Measurements from ENCODE around the gene PMVK. TPM values are rescaled to one million over a fixed set of nuclear protein-coding genes. Genes with fewer than 3 reads are reported as not detected.

PMVK gene
- polyA plus RNA-seq, 3 donors, result 17.2 to 43.2 (median 41.9) TPM

DNA sequence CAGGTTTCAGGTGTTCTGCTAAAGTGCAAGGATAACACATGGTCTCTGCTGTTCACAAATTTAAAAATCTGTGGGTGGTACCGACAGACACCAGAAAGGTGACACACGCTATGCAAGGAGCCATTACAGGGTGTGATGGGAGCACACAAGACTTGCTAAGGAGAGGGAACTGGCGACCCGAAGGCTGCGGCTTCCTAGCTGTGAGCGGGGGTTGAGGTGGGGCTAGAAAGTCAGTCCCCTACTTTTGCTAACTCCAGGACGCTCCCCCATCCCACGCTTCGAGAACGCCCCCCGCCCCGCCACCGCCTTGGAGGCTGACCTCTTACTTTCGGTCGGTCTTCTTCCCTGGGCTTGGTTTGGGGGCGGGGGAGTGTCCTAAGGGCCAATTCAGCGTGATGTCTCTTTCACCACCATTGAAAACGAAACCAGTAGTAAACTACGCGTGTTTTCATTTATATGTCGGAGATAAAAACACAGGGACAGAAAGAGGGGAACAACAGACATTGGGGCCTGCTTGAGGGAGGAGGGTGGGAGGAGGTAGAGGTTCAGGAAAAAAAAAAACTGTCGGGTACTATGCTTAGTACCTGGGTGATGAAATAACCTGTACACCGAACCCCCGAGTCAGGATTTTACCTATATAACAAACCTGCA, 39.0 kb upstream of the PMVK start:
- peaks cover 0 to 3% (median 0%) of the 10 kb centered on the region in 3 donors for H3K27me3 Mint-ChIP-seq (ENCODE audit: low read depth in 3 of 3)
- TF ChIP-seq, protein P1, sequence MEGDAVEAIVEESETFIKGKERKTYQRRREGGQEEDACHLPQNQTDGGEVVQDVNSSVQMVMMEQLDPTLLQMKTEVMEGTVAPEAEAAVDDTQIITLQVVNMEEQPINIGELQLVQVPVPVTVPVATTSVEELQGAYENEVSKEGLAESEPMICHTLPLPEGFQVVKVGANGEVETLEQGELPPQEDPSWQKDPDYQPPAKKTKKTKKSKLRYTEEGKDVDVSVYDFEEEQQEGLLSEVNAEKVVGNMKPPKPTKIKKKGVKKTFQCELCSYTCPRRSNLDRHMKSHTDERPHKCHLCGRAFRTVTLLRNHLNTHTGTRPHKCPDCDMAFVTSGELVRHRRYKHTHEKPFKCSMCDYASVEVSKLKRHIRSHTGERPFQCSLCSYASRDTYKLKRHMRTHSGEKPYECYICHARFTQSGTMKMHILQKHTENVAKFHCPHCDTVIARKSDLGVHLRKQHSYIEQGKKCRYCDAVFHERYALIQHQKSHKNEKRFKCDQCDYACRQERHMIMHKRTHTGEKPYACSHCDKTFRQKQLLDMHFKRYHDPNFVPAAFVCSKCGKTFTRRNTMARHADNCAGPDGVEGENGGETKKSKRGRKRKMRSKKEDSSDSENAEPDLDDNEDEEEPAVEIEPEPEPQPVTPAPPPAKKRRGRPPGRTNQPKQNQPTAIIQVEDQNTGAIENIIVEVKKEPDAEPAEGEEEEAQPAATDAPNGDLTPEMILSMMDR (IDR thresholded peaks at IDR 0.05), result no peak

DNA sequence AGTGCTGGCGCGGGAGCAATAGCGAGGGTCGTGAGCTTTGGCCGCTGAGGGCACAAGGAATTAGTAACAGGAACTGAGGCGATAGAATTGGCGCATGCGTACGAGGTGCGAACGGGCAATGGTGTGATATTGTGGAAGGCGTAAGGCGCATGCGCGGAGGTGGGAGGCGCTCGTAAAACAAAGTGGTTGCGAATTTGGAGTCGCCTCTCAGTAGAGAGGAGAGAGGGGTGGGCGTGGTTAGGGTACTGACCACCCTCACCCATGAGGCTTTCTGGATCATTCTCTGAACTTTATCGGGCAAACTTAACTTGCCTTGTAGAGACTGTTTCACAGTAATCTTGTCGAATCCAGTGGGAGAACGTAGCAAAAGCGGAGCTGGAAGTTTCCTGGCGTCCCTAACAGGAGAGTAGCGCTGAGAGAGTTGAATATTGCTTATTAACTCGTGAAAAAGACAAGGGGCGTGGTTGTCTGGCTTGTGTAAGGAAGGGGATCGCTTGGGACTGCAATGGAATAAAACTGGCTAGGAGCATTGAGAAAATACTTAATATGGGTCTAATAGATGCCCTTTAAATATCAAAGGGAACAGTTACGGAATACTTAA, 38.4 kb upstream of the PMVK start:
- H4K20me1 ChIP-seq (ENCODE audit: insufficient read depth, low read length), result peaks cover 35% of the 10 kb centered on the region
- H3K36me3 ChIP-seq (replicated peaks in 1 of 2; ENCODE audit: control insufficient read depth in 1 of 2, insufficient read depth in 2 of 2, low read length in 2 of 2), result peaks cover 0 to 2% of the 10 kb centered on the region in 2 donors
- Mint-ChIP-seq H3K4me3 (no peak overlapping the region), H3K36me3 (peaks cover 10 to 21% of the 10 kb centered on the region in 2 donors), H3K27me3 (ENCODE audit: low read depth in 3 of 3) (peaks cover 0 to 3% (median 0%) of the 10 kb centered on the region in 3 donors), H3K4me1 (peaks cover 37% of the 10 kb centered on the region), H3K9me3 (no peaks in the 10 kb centered on the region), H3K27ac (no peak overlapping the region)
- DNase-seq, result peak; percentile 95 to 96 (median 96)
- H2AFZ ChIP-seq (ENCODE audit: insufficient read depth, low read depth, low read length, poor library complexity, severe bottlenecking), result peak overlapping the region; percentile 89
- H3K4me1 ChIP-seq (ENCODE audit: control insufficient read depth in 1 of 2, insufficient read depth in 2 of 2, low read length in 2 of 2), result peaks cover 47 to 54% of the 10 kb centered on the region in 2 donors
- peak overlapping the region; percentile 99 for H3K4me2 ChIP-seq (replicated peaks; ENCODE audit: extremely low read depth, low read length, poor library complexity, severe bottlenecking)
- H3K4me3 ChIP-seq (replicated peaks in 1 of 3; ENCODE audit: low read depth in 2 of 3, low read length in 3 of 3), result peak overlapping the region; percentile 61 to 95 (median 92)
- H3K79me2 ChIP-seq (ENCODE audit: insufficient read depth, low read length), result peaks cover 81% of the 10 kb centered on the region
- 0% methylated on average over 27 of the region's 30 CpGs for WGBS (ENCODE audit: insufficient coverage)
- intact Hi-C loops (cut with micrococcal nuclease), result loop anchor here (5.0 kb wide), 3 partner anchors 32 to 87 kb away; partner anchors contain the start of gene EFNA4 (in 1 of the 2)
- H3K27ac ChIP-seq (ENCODE audit: low read depth in 1 of 2, low read length in 2 of 2), result peak overlapping the region; percentile 94 to 98
- TF ChIP-seq, protein P1 (IDR thresholded peaks at IDR 0.05), result no peak
- peak overlapping the region; percentile 82 for H3K9ac ChIP-seq (ENCODE audit: insufficient read depth, low read length, poor library complexity, severe bottlenecking)
- no peaks in the 10 kb centered on the region for H3K27me3 ChIP-seq (ENCODE audit: control insufficient read depth in 2 of 2, insufficient read depth in 2 of 2, low read length in 2 of 2)
- H3K9me3 ChIP-seq (replicated peaks in 1 of 2; ENCODE audit: control insufficient read depth in 1 of 2, insufficient read depth in 1 of 2, low read length in 2 of 2), result no peaks in the 10 kb centered on the region

More for the DNA sequence above, 39.0 kb upstream of the PMVK start:
- Histone ChIP-seq H3K79me2 (ENCODE audit: insufficient read depth, low read length) (peaks cover 75% of the 10 kb centered on the region), H3K27ac (ENCODE audit: low read depth in 1 of 2, low read length in 2 of 2) (peak overlapping the region; percentile 94 to 98), H3K4me2 (replicated peaks; ENCODE audit: extremely low read depth, low read length, poor library complexity, severe bottlenecking) (peak overlapping the region; percentile 99), H3K36me3 (replicated peaks in 1 of 2; ENCODE audit: control insufficient read depth in 1 of 2, insufficient read depth in 2 of 2, low read length in 2 of 2) (no peaks in the 10 kb centered on the region), H3K4me1 (ENCODE audit: control insufficient read depth in 1 of 2, insufficient read depth in 2 of 2, low read length in 2 of 2) (peaks cover 40 to 48% of the 10 kb centered on the region in 2 donors), H3K9me3 (replicated peaks in 1 of 2; ENCODE audit: control insufficient read depth in 1 of 2, insufficient read depth in 1 of 2, low read length in 2 of 2) (no peaks in the 10 kb centered on the region), H3K27me3 (ENCODE audit: control insufficient read depth in 2 of 2, insufficient read depth in 2 of 2, low read length in 2 of 2) (no peaks in the 10 kb centered on the region), H2AFZ (ENCODE audit: insufficient read depth, low read depth, low read length, poor library complexity, severe bottlenecking) (peak overlapping the region; percentile 89), H3K9ac (ENCODE audit: insufficient read depth, low read length, poor library complexity, severe bottlenecking) (peak overlapping the region; percentile 82), H4K20me1 (ENCODE audit: insufficient read depth, low read length) (peaks cover 28% of the 10 kb centered on the region), H3K4me3 (replicated peaks in 1 of 3; ENCODE audit: low read depth in 2 of 3, low read length in 3 of 3) (peak overlapping the region; percentile 61 to 95 (median 92))
- intact Hi-C loops (cut with micrococcal nuclease), result no loop called here
- Mint-ChIP-seq H3K36me3 (peaks cover 10 to 25% of the 10 kb centered on the region in 2 donors), H3K4me3 (no peak overlapping the region), H3K4me1 (peaks cover 32% of the 10 kb centered on the region), H3K9me3 (no peaks in the 10 kb centered on the region), H3K27ac (no peak overlapping the region)
- WGBS (ENCODE audit: insufficient coverage), result 0% methylated on average over 1 of the region's 24 CpGs
- peak; percentile 57 to 60 (median 58) for DNase-seq
